Lower leg skin (tissue), 4 donors: ENCODE measurements around the gene SCMH1. TPM values are rescaled to one million over a fixed set of nuclear protein-coding genes. Genes with fewer than 3 reads are reported as not detected.

Experiments
- DNase-seq, 2 donors: peaks; one replicate each; pipeline ENCODE4 v3.0.0-alpha.2; 2019; ENCODE audit warnings: low spot score in 2 of 2
- H3K4me3 ChIP-seq: fragments of 200-600 bp; sonication (generic); 2 replicates; pipeline ENCODE4 v1.5.1; 2017; ENCODE audit warnings: mild to moderate bottlenecking, low read depth; ENCODE audit not compliant: poor library complexity, severe bottlenecking
- CTCF ChIP-seq, 3 donors: fragments of 450-650 bp; IDR thresholded peaks; one replicate each; pipeline ENCODE4 v1.5.1; 2016; ENCODE audit warnings: antibody characterized with exemption in 3 of 3, mild to moderate bottlenecking in 3 of 3, moderate library complexity in 2 of 3
- POLR2A ChIP-seq, 2 donors: fragments of 450-650 bp; IDR thresholded peaks; one replicate each; pipeline ENCODE4 v1.6.1; 2016 to 2017; ENCODE audit warnings: antibody characterized with exemption in 2 of 2, mild to moderate bottlenecking in 1 of 2, moderate library complexity in 1 of 2
- whole genome bisulfite sequencing, 2 donors: methylation state at CpG; one replicate each; pipeline ENCODE4 v1.1.5; 2018; 5-methylcytosine and 5-hydroxymethylcytosine counted together
- intact Hi-C: fragments of 100-400 bp; cut with DNase I; formaldehyde crosslinking; loops from one replicate; pipeline ENCODE4 v1.15.0; 2023; ENCODE audit warnings: low total_unique reads
- total RNA-seq, 4 donors: library from RNA; depleted of rRNA; stranded (reverse); fragments of >200 nt; gene quantifications; one replicate each; pipeline ENCODE4 v1.1.0, GENCODE V29; 2016

The SCMH1 gene
- total RNA-seq, 4 donors from 2014 or later = 8.9 to 30.9 (median 21.8) TPM

GRCh38 chr1:41015897-41016470 is 226.1 kb downstream of the SCMH1 start:
- TF ChIP-seq POLR2A (IDR thresholded peaks at IDR 0.05) (no peak), CTCF (IDR thresholded peaks at IDR 0.05) (no peak)
- H3K4me3 ChIP-seq = no peak overlapping the region
- peak in 1 of 2 donors; percentile 82 for DNase-seq
- intact Hi-C loops = no loop called here
- 92 to 96% methylated on average over 13 of the region's 13 CpGs for WGBS, 2 donors

GRCh38 chr1:41015281-41015896 is 226.7 kb downstream of the SCMH1 start:
- WGBS, 2 donors = 70 to 81% methylated on average over 5 of the region's 5 CpGs
- no peak overlapping the region for H3K4me3 ChIP-seq
- TF ChIP-seq CTCF (IDR thresholded peaks at IDR 0.05) (no peak), POLR2A (IDR thresholded peaks at IDR 0.05) (no peak)
- intact Hi-C loops = no loop called here
- DNase-seq = peak in 1 of 2 donors; percentile 75

- DNase-seq = peak in 1 of 2 donors; percentile 74
- 74 to 75% methylated on average over 8 of the region's 8 CpGs for WGBS, 2 donors
- TF ChIP-seq POLR2A (IDR thresholded peaks at IDR 0.05) (no peak), CTCF (IDR thresholded peaks at IDR 0.05) (no peak)
- intact Hi-C loops = no loop called here
- no peak overlapping the region for H3K4me3 ChIP-seq
Measured at GRCh38 chr1:41014871-41015270, 227.2 kb downstream of the SCMH1 start.

- 83 to 88% methylated on average over 7 of the region's 7 CpGs for WGBS, 2 donors
- intact Hi-C loops = no loop called here
- DNase-seq = peak in 1 of 2 donors; percentile 76
- H3K4me3 ChIP-seq = no peak overlapping the region
- TF ChIP-seq POLR2A (IDR thresholded peaks at IDR 0.05) (no peak), CTCF (IDR thresholded peaks at IDR 0.05) (no peak)
Measured at GRCh38 chr1:41013796-41014195, 228.3 kb downstream of the SCMH1 start.

- 85 to 91% methylated on average over 6 of the region's 6 CpGs for WGBS, 2 donors
- no peak overlapping the region for H3K4me3 ChIP-seq
- DNase-seq = no peak
- intact Hi-C loops = no loop called here
- TF ChIP-seq CTCF (IDR thresholded peaks at IDR 0.05) (no peak), POLR2A (IDR thresholded peaks at IDR 0.05) (no peak)
Measured at GRCh38 chr1:41013024-41013423, 229.1 kb downstream of the SCMH1 start.
